ENCODE data around the gene RNASE8. TPM values are rescaled to one million over a fixed set of nuclear protein-coding genes. Genes with fewer than 3 reads are reported as not detected.

RNASE8 gene
- total and polyA plus RNA-seq, 7 donors: not detected

DNA sequence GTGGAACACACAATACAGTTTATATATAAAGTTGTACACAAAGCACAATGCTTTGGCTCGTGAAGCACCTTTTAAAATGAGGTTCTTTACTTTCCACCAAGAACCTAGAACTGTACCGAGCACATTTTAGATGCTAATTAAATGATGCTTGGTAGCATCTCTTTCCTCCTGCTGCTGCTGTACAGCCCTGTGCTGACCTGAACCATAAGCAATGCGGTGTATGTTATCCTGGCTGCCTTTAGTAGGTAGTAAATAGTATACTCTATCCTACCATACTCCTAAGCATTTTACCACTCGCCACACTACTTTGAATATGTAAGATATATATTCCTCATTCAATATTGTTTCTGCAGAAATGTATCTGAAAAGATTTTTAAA, 2.9 kb upstream of the RNASE8 start:
- Histone ChIP-seq H3K9me3 (no peaks in the 10 kb centered on the region), H3K4me3 (no peak overlapping the region), H3K27me3 (no peaks in the 10 kb centered on the region), H3K36me3 (no peaks in the 10 kb centered on the region), H3K27ac (no peak overlapping the region), H3K4me1 (no peaks in the 10 kb centered on the region)
- TF ChIP-seq EP300 (IDR thresholded peaks at IDR 0.05) (no peak), POLR2A (IDR thresholded peaks at IDR 0.05) (no peak), POLR2AphosphoS5 (IDR thresholded peaks at IDR 0.05) (no peak)
- TF ChIP-seq, protein P1, sequence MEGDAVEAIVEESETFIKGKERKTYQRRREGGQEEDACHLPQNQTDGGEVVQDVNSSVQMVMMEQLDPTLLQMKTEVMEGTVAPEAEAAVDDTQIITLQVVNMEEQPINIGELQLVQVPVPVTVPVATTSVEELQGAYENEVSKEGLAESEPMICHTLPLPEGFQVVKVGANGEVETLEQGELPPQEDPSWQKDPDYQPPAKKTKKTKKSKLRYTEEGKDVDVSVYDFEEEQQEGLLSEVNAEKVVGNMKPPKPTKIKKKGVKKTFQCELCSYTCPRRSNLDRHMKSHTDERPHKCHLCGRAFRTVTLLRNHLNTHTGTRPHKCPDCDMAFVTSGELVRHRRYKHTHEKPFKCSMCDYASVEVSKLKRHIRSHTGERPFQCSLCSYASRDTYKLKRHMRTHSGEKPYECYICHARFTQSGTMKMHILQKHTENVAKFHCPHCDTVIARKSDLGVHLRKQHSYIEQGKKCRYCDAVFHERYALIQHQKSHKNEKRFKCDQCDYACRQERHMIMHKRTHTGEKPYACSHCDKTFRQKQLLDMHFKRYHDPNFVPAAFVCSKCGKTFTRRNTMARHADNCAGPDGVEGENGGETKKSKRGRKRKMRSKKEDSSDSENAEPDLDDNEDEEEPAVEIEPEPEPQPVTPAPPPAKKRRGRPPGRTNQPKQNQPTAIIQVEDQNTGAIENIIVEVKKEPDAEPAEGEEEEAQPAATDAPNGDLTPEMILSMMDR (IDR thresholded peaks at IDR 0.05): no peak
- DNase-seq: no peak
- intact Hi-C loops (cut with DNase I): loop anchor here (10.0 kb wide), 1 partner anchor 60 kb away; no protein-coding TSS in a partner anchor
- 22 to 58% methylated on average over 4 of the region's 4 CpGs for WGBS, 2 donors

DNA sequence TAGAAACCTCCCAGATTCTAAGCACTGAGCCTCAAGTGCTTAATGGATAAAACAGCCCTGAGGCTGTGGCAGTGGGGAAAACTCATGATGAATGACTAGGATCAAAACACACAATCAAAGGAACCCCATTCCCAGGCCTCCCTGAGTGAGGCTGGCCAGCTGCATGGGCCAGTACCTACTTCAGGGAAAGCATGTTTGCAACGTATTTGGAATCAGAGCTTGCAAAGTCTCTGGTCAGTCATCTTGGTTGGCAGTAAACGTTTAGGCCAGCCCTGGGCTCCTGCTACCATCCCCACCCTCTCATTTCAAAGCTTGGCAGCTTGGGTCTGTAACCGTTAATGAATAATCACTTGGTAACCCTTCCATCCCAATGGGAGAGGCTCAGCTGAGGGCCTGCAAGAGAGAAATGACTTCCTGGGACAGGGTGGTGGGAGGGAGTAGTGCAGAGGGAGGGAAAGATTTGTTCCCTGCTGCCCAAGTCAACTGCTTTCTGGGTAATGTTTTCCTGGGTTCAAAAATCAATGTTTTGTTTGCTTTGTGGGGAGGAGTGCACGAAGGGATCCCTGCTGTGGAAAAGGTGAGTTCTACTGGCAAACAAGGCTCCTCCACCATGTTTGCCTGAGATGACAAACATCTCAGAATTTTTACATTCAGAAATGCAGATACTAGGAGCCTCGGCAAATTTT, 2.0 kb upstream of the RNASE8 start:
- H3K4me1 ChIP-seq: no peaks in the 10 kb centered on the region
- WGBS, 2 donors: 14 to 58% methylated on average over 5 of the region's 5 CpGs
- H3K27me3 ChIP-seq: no peaks in the 10 kb centered on the region
- H3K9me3 ChIP-seq: no peaks in the 10 kb centered on the region
- DNase-seq: no peak
- TF ChIP-seq POLR2A (IDR thresholded peaks at IDR 0.05) (no peak), EP300 (IDR thresholded peaks at IDR 0.05) (no peak), POLR2AphosphoS5 (IDR thresholded peaks at IDR 0.05) (no peak)
- TF ChIP-seq, protein P1 (IDR thresholded peaks at IDR 0.05): no peak
- H3K27ac ChIP-seq: no peak overlapping the region
- H3K36me3 ChIP-seq: no peaks in the 10 kb centered on the region
- H3K4me3 ChIP-seq: no peak overlapping the region
- intact Hi-C loops (cut with DNase I): loop anchor here (10.0 kb wide), 1 partner anchor 59 kb away; no protein-coding TSS in a partner anchor

DNA sequence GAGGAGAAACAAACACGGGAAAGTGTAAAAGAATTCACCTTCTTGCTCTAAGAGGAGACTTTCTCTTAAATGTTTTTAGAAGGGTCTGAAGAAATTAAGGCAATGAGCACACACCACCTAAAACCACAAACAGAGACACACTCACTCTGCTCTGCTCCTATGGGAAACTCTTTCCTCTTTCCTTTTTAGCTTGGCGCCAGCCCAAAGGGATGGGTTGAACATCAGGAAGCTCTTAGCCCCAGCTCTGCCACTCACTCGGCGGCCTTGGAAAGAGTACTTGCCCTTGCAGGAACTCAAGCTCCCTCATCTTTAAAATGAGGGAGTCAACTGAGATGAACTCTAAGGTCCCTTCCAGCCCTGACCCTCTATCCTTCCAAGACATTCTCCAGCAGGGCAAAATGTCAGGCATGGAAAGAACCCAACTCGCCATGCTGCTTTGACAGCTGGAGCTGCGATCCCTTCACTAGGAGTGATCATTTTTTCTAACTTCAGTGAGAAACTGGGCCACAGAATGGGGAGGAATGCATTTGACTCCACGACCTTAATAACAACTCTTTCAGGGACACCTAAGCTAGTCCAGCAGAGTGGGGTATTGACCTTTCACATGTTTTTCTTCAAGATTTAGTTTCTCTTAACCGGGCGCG, 980 bp upstream of the RNASE8 start:
- H3K27ac ChIP-seq: no peak overlapping the region
- H3K4me1 ChIP-seq: no peaks in the 10 kb centered on the region
- no peak overlapping the region for H3K4me3 ChIP-seq
- no peak for DNase-seq
- WGBS, 2 donors: 47 to 77% methylated on average over 10 of the region's 10 CpGs
- no peaks in the 10 kb centered on the region for H3K27me3 ChIP-seq
- intact Hi-C loops (cut with DNase I): loop anchor here (10.0 kb wide), 1 partner anchor 58 kb away; no protein-coding TSS in a partner anchor
- TF ChIP-seq, protein P1 (IDR thresholded peaks at IDR 0.05): no peak
- no peaks in the 10 kb centered on the region for H3K9me3 ChIP-seq
- H3K36me3 ChIP-seq: no peaks in the 10 kb centered on the region

DNA sequence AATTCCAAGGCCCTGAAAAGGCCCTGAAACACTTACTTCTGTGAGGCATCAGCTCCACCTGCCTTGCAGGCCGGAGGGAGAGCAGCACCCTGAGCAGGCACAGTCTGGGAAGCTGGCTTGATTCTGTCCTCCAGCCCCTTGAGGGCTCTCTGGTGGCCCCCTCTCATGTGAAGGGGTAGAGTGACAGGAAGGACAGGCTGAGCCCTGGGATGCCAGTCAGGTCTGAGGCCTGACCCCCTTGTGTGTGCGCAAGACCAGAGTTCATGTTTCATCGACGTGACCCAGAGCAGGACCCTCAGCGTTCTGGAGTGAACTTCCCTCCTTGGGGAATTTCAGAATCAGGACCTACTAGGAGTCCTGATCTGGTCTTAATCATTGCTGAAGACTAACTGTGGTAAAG, 1.3 kb downstream of the RNASE8 start:
- H3K36me3 ChIP-seq: no peaks in the 10 kb centered on the region
- H3K9me3 ChIP-seq: no peaks in the 10 kb centered on the region
- TF ChIP-seq POLR2A (IDR thresholded peaks at IDR 0.05) (no peak), EP300 (IDR thresholded peaks at IDR 0.05) (no peak), POLR2AphosphoS5 (IDR thresholded peaks at IDR 0.05) (no peak)
- TF ChIP-seq, protein P1 (IDR thresholded peaks at IDR 0.05): no peak
- peaks cover 0 to 9% (median 4%) of the 10 kb centered on the region in 4 donors for H3K4me1 ChIP-seq
- intact Hi-C loops (cut with DNase I): loop anchor here (10.0 kb wide), 1 partner anchor 56 kb away; no protein-coding TSS in a partner anchor
- WGBS, 2 donors: 89 to 90% methylated on average over 5 of the region's 5 CpGs
- H3K4me3 ChIP-seq: no peak overlapping the region
- H3K27ac ChIP-seq: no peak overlapping the region
- H3K27me3 ChIP-seq: no peaks in the 10 kb centered on the region
- DNase-seq: no peak

Measured in sigmoid colon (tissue), 7 donors.